Measurements from ENCODE around the gene DLEU7.

- TF ChIP-seq TRIM24 (IDR thresholded peaks at IDR 0.05) (no peak), ZNF324 (CRISPR knock-in tag; IDR thresholded peaks at IDR 0.05) (no peak), RB1 (IDR thresholded peaks at IDR 0.05; ENCODE audit: low read depth) (no peak), CTCF (IDR thresholded peaks at IDR 0.05 in 2 of 3, conservative IDR thresholded peaks at IDR 0.05 in 1 of 3; ENCODE audit: insufficient read depth in 2 of 3, low read depth in 1 of 3, low read length in 3 of 3) (no peak), NR4A1 (CRISPR knock-in tag; IDR thresholded peaks at IDR 0.05) (no peak), NR4A1 (tag; IDR thresholded peaks at IDR 0.05) (no peak), ARNT (IDR thresholded peaks at IDR 0.05) (no peak), POLR2A (conservative IDR thresholded peaks at IDR 0.05) (no peak)
Measured at GRCh38 chr13:50845211-50845610, 1.7 kb upstream of the DLEU7 start.

All from K562 (cell line).